Fibroblast of the conjunctiva (primary cell): ENCODE data around the gene ARID3A.
A peak's percentile ranks its signal among the peaks of the same experiment; 100 is the strongest.

ENCODE experiments used
- DNase-seq: peaks from one replicate; pipeline ENCODE4 v3.0.0-alpha.2; 2010; ENCODE audit warnings: low read depth

Gene ARID3A

DNA sequence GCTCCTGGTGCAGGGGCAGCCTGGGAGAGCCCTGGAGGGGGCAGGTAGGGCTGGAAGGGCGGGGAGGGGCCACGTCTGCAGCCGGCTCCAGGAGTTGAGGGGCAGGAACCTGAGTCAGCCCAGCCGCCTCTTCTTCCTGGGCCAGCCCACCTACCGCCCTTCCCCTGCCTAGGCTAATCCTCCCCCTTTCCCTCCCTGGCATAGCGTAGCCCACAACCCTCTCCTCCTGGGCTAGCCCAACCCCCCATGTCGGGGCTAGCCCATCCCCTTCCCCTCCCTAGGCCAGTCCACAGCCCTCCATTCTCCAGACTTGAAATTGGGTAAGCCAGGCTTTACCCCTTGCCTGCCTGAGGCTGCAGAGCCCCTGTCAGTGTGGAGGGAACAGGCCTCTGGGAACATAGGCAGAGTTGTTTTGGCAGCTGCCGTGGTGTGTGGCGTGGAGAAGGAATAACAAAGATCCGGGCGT is 37.7 kb downstream of the ARID3A start:
- DNase-seq: no peak

DNA sequence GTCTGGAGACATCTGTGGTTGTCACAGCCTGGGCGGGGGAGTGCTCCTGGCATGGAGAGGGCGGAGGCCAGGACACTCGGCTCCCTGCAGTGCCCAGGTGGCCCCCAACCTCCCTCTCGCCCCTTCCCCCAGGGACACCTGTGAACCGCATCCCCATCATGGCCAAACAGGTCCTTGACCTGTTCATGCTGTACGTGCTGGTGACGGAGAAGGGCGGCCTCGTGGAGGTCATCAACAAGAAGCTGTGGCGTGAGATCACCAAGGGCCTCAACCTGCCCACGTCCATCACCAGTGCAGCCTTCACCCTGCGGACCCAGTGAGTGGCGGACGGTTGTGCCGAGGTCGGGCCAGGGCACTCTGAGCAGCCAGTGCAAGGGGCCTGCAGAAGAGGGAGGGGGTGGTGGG is 38.3 kb downstream of the ARID3A start:
- no peak for DNase-seq

DNA sequence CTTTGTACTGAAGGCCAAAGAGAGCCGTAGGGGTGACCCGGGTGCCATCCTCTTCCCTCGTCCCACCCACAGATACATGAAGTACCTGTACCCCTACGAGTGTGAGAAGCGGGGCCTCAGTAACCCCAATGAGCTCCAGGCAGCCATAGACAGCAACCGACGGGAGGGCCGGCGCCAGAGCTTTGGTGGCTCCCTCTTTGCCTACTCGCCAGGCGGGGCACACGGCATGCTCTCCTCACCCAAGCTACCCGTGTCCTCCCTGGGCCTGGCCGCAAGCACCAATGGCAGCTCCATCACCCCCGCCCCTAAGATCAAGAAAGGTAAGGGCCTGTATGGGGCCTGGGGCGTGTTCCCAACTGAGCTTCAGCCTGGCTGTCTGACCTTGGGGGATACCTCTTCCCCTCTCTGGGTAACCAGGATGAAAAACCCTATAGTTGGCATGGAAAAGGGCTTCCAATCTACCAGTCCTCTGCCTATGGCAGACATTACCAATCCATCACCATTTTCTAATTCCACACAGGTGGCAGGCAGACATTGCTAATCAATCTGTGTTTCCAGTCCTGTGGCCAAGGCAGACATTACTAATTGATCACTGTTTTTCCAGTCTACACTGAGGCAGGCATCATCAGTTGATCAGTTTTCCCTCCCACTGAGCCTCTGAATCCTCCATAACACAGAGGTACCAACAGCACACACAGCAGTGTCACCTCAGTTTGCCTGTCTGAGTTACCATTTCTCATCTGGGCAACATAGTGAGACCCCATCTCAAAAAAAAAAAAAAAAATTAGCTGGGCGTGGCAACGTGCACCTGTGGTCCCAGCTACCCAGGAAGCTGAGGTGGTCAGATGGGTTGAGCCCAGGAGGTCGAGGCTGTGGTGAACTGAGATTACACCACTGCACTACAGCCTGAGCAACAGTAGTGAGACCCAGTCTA is 39.2 kb downstream of the ARID3A start:
- no peak for DNase-seq

DNA sequence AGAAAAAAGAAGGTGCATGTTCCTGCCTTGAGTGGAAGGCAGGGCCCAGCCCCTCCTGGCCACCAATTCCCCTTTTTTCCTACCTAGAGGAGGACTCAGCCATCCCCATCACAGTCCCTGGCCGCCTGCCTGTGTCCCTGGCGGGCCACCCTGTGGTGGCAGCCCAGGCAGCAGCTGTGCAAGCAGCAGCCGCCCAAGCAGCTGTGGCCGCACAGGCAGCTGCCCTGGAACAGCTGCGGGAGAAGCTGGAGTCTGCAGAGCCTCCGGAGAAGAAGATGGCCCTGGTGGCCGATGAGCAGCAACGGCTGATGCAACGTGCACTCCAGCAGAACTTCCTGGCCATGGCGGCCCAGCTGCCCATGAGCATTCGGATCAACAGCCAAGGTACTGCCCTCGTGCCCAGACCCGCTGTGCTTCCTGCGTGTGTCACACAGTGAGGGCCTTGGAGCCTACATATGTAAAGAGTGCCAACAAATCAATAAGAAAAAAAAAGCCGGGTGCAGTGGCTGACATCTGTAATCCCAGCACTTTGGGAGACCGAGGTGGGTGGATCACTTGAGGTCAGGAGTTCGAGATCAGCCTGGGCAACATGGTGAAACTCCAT is 40.8 kb downstream of the ARID3A start:
- DNase-seq: no peak

DNA sequence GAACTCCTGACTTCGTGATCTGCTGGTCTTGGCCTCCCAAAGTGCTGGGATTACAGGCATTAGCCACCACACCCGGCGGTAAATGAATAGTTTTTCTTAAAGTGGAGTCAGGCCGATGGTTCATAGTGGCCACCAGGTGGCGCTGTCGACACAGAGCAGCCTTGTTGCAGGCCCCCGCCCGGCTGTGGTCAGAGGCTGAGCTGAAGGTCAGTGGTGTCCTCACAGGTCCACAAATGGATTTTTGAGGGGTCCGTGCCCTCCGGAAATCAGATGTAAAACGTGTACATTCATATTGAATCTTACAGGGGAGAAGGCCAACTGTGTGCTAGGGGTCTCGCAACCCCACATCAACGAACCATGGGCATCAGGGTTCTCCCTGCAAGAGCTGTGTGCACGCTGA is 44.9 kb downstream of the ARID3A start:
- DNase-seq: no peak

DNA sequence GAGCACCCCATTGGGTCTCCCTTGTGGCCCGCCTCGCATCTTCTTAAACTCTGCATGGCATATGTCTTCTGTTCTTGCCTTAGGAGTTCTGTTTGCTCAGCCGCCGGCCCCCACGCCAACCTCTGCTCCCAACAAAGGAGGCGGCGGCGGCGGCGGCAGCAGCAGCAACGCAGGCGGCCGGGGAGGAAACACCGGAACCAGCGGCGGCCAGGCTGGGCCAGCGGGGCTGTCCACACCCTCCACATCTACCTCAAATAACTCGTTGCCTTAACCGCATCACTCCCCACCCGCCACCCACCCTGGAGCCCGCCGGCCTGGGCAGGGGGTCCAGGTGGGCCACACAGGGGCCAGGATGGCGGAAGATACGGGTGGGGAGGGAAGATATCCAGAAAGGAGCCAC is 46.0 kb downstream of the ARID3A start:
- no peak for DNase-seq

DNA sequence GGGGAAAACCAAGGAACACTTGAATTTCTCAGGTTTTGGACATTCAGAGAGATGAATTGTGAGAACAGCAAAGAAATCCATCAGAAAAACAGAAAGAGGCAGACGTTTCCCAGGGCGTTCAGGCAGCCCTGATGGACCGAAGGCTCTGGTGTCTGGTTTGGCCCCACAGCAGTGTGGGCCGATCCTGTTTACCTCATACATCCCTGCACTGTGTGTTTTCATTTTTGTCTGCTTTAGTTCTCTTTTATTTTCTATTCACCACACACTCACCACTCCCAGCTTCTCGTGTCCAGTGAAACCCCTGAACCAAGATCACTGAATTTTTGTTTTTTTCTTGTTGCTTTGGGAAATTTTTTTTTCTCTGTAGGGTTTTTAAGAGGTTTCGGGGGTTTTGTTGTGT is 46.4 kb downstream of the ARID3A start:
- DNase-seq: no peak

DNA sequence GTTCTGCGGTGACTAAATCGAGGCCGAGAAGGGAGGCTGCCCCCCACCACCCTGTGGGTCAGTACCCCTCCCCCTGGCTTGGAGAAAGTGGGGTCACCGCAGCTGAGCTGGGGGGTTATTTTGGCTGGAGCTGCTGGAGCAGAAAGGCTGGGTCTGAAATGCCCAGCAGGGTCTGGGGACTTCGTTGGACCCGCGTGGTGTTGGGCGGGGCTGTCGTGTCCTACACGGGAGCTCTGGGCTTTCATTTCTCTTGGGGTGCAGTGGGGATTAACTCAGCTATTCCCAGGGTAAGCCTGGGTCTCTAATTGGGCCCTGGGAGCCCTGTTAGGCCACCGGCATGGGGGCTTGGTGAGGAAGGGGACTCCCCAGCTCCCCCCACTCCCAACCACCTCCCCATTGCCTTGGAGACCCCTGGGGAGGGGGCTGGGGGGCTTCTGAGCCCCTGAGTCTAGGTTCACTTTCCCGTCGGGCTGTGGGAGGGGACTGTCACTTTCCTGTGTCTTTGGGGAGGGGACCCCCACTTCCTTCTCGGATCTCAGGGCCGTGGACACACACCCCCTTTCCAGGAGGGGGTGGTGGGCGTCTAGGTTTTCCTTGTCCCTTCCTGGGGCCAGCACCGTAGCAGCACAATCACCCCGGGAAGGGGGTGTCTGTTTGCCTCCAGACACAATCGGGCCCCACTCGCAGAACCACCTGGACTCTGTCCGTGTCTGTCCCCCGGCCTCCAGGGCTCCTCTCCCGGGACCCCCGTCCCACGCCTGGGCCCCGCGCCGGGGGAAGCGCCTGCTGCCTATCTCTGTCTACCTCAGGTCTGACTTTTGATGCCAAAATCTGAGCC is 48.1 kb downstream of the ARID3A start:
- no peak for DNase-seq

DNA sequence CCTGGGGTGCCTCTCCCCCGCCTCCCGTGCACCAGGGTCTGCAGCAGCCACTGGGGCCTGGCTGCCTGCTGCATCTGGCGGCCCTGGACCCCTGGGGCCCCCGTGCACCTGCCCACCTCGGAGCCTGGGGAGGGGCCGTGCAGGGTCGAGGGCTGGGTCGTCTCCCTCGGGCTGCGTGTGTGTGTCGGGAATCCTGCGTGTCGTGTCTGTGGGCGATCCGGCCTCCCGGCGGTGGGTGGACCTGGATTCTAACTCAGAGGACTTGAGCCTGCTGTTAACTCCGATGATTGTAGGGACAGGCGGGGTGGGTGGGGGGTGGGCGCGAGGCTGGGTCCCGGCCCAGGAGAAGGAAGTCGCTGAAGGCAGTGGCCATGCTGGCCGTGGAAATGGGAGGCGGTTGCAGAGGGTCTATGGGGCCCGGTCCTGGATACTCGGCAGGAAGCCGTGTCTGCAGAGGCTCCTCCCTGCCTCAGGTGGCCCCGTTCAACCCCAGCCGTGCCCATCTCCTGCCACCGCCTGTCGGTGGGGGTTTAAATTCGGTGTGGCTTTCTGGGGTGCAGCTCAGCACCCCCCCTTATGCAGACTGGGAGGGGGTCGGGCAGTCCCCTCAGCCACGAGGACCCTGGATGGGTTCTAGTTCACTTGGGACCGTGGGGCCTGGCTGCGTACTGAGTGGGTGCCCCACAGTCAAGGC is 48.9 kb downstream of the ARID3A start:
- DNase-seq: no peak

DNA sequence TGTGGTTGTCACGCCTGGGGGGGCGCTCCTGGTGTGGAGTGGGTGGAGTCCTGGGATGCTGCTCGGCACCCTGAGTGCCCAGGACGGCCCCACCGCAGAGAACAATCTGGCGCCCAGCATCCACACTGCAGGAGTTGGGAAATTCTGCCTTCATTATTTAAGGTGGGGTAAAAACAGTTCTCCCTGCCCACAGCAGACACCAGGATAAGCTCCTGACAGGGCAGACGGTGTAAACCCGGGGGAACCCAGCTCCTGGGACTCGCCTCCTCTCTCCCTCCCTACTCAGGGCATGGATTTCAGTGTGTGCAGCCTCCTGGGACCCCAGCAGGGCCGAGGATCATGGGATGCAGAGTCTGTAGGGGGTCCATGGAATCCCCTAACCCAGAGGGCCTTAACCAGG is 50.6 kb downstream of the ARID3A start:
- DNase-seq: no peak

DNA sequence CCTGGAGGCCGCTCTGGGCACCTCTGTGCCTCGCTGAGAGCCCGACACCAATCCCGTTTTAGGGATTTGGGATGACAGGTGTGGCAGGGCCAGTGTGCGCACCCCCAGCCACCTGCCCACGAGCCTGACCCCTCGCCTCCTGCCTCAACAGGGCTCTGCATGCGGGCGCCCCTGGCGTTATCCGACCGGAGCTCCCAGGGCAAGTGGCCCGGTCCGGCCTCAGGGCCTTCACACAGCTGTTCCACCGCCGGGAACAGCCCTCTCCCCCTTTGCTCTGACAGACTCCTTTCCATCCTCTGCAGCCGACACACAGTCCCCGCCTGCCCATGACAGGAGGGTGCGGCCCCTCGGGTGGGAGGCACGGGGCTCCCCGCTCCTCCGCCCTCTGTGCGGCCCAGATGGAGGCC is 51.2 kb downstream of the ARID3A start:
- no peak for DNase-seq

DNA sequence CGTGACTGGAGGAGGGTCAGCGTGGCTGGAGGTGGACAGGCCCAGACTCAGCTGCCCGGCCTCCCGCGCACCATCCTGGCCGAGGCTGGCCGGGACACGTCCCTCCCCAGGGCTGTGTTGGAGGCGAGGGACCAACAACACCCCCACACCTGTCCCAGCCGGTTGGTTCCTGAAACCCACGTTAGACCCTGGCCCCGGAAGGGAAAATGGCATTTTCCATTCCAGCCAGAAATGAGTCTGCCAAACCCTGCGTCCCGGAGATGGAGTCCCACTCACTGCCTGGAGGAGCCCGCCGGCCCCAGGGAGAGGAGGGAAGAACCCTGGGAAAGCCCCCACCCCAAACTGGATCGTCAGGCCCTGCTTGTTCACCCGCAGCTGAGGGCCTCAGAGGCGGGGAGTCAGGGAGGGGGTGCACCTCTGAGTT is 53.5 kb downstream of the ARID3A start:
- no peak for DNase-seq

DNA sequence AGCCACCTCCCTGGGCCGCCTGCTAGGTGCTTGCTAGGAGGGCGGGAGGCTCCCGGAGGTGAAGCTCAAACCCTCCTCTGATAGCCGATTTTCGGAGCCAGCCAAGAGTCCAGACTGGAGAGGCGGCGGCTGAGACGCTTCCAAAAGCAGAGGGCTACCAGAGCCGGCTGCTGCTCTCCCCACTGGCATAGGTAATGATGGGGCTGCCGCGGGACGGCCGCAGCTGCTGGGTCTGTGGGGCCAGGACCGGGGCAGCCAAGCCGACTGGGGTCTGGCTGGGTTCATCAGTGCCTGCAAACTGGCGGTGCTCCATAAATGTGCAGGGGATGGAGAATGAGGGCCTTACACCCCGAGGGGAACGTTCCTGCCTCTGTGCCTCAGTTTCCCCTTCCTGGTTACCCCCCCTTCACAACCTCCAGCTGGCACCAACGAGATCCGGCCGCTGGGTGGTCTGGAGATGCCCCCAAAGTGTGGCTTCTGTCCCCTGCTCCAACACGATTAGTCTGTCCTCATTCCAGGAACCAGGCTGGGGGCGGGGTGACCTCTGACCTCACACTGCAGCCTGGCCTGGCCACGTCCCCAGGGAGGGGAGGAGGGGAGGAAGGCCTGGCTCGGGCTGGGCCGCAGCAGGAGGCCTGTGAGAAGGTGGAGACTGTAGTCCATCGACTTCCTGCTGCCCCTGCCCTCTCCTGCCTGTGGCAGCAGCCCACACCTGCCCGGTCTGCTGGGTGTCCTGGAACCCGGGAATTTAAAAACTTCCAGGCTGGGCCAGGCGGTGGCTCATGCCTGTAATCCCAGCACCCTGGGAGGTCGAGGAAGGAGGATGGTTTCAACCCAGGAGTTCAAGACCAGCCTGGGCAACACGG is 54.5 kb downstream of the ARID3A start:
- no peak for DNase-seq

DNA sequence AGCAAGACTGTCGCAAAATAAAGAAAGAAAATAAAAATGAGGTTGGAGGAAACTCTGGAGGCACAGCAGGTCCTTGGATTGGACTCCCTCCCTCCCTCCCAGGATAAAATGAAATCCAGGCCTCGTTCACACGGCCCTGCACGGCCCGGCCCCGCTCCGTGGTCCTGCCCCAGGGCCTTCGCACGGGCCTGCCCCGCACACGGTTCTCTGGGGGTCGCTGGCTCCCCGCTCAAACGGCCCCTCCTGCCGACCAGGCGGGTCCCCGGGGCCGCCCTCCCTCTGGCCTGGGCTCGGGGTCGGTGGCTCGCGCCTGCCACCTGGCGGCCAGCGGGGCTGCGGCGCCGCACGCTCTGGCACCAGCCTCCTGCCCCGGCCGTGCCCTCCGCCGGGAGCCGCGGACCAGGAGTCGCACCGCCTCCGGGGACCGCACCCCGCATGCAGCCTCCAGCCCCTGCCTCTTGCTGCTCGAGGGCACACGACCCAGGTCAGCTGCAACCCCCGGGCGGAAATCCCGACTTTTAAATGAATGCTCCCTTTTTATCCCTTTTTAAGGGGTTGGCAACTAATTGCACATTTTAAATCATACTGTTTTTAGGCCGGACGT is 56.8 kb downstream of the ARID3A start:
- DNase-seq: no peak

DNA sequence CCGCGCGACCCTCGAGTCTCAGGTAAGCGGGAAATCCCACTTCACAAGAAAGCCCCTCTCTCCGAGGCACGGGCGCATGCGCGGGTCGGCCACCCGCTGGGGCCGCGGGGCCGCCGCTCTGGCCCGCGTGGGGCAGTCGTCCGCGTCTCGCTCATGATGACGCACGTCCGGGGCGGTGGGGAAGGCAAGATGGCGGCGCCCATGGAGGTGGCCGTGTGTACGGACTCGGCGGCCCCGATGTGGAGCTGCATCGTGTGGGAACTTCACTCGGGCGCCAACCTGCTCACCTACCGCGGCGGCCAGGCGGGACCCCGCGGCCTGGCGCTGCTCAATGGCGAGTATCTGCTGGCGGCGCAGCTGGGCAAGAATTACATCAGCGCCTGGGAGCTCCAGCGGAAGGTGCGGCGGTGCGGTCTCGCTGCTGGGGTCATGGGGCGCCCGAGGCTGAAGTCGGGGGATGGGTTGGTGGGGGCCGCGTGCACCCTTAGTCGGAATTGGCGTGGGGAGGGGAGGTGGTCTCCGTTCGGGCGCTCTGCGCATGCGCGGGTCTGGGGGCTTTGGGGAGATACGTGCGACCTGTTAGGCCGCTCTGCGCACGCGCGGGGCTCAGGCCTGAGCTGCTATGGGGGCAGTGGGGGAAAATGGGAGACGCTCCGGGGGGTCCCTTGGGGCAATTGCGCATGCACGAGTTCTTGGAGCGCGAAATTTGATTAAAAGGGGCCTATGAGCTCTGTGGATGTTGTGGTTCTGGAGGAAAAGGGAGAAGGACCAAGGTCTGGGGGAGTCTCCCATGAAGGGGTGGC is 58.5 kb downstream of the ARID3A start, which contains the start of gene WDR18:
Gene WDR18 (plus strand): TSS at position 181 of the 803 bp plus-strand sequence. CDS start 9 bp downstream, at position 190.
- peak; percentile 68 for DNase-seq

DNA sequence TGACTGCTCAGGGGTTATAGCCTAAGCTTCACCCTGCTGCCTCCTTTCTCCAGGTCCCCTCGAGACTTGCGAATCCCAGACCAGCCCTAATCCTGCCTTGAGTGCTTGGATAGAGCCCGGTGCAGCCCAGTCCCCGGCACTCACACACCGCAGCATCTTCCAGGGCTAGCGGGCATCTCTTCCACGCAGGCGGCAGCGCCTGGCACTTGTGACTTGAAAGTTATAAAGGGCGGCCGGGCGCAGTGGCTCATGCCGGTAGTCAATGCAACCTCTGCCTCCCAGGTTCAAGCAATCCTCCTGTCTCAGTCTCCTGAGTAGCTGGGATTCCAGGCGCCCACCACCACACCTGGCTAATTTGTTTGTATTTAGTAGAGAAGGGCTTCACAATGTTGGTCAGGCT is 60.2 kb downstream of the ARID3A start:
- no peak for DNase-seq

DNA sequence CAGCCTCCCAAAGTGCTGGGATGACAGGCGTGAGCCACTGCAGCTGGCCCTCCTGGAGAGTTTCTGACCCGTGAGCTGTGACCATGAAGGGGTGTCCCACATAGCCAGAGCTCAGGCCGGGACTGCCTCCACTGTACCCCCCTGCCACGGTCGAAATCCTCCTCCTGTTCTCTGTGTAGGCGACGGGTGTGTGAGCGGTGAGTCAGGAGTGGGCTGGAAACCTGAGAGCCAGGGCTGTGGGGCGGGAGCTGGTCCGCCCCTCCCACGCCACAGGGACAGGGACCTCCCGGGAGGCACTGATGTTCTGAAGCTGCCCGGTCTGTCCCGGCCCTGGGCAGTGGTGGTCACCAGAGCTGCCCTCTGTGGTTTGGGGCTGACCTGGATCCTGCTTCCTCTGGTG is 62.2 kb downstream of the ARID3A start:
- no peak for DNase-seq

DNA sequence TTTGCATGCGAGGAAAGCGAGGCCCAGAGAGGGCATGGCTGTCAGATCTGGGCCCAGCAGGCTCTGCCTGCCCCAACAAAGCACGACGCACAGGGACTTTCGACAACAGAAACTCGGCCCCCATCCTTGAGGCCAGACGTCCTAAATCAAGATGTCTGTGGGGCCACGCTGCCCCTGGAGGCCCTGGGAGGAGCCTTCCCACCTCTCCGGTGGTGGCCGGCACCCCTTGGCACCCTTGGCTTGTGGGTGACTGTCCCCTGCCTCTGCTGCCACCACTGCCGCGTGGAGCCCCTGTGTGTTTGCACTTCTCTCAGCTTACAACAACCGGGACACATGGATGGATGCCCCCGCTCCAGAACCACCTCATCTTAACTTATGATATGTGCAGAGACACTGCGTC is 62.7 kb downstream of the ARID3A start:
- no peak for DNase-seq

DNA sequence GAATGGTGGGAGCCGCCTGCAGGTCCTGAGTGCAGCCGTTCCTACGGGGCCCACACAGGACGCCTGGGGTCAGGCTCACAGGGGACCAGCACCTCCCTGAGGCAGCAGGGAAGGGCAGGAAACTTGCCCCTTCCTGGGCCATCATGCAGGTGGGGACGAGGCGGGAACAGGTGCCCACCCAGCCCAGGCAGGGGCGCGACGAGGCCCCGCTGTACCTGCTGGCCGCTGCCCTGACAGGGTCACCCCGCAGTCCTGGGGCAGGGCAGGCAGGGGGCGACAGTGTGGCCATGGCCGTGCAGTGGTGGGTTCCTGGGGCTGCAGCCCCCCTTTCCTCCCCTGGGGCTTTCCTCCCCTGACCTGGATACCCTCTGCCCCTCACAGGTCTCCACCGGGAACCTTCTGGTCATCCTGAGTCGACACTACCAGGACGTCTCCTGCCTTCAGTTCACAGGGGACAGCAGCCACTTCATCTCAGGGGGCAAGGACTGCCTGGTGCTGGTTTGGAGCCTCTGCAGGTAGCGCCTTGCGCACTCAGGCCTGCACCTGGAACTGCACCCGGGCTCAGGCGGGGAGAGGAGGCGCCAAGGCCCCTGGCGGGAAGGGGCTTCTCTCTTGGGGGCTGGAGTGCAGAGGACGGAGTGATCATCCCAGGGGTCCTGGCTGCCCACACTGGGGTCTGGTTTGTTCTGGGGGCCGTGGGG is 63.7 kb downstream of the ARID3A start:
- DNase-seq: no peak
